ENCODE results near the gene ANKRD18B.
"Not testable (repeated sequence)": the region's sequence is repeated elsewhere in the genome, so short reads cannot be mapped to it uniquely, and the experiment has no call there.

The ANKRD18B gene

GRCh38 chr9:33614001-33614687 is 90.1 kb downstream of the ANKRD18B start:
- no peak for DNase-seq

DNA sequence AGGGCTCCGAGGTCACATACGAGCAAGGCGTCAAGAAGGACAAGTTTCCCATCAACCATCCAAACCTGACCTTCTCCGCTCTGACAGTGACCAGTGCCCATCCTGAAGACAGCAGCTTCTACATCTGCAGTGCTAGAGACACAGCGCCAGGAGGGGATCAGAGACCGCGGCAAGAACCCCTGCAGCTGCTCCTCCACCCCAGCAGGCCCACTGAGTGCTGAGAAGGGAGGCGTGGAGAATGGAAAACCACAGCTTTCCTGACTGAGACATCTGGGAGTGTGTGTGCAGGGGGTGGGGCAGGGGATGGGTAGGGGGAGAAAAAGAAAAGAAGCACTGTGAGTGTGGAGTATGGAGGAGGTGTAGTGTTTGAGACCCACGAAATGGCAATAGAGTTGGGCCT is 94.3 kb downstream of the ANKRD18B start:
- not testable (repeated sequence) for DNase-seq

DNA sequence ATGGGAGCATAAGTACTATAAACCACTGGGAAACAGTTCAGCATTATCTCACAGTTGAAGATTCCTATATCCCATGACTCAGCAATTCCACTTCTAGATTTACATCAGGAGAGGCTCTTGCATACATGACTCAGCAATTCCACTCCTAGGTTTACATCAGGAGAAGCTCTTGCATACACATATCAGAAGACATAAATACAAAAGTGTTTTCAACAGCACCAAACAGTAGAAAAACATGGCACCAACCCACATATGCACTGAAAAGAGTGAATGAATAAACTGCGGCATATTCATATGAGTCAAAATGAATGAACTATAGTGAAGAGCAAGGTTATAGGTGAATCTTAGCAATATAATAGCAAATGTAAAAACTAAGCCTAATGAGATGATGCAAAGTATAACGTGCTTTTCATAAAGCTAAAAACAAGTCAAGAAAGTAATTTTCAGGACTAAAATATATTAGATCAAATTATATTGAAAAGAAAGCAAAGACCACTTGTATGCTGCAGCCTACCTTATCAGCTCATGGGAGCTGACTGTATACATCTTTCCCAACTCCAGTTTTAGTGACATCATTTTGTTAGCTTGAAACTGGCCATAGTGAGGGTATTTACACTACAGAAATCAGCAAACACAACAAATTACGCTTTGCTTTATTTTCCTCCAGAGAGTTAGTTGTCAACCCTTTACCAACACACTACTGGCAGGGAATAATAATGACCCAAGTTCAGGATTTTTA is 95.8 kb downstream of the ANKRD18B start:
- DNase-seq: no peak

DNA sequence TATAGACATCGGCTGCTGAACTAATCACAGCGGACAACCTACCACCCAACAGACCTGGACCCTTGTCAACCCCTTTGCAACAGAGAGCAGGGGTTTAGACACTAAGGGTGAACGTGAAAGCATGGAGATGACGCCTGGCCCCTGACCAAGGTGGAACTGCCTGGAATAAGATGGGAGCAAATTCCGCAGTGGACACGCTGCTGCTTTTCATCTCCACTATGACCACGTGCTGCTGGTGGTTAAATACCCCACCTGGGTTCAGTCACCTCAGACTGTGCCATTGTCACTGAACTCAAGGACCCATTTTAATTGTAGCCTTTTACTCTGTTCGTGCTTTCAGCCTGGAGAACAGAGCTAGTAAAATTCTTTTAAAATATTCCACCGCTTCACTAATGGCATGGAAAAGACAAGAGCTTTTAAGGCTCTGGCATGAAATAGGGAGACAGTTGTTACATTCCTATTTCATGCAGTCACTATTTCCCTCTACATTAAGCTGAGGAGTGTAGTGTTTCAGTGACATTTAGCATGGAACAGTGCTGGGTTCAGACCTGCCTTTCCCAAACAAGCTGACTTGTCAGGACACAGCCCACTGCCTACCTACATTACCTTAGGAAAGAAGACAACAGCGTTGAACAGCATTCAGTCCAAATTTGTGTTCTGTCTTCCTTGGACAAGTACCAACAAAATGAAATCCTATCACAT is 96.8 kb downstream of the ANKRD18B start:
- no peak for DNase-seq

Data from NCI-H524 treated with DMSO at 0.1 percent for 48 hours (cell line).